Endothelial cell of umbilical vein (primary cell): ENCODE results near the gene LITAF. TPM values are rescaled to one million over a fixed set of nuclear protein-coding genes. Genes with fewer than 3 reads are reported as not detected.

ENCODE experiments used
- BruUV-seq: library from RNA; stranded (reverse); fragments of 400-500 nt; replicated peaks from 2 replicates; lab custom pipeline; 2021; lab: Mats Ljungman, UMichigan
- CTCF ChIA-PET: fragments of 300-600, 350-600 bp; sonication (Branson Sonifier 250); formaldehyde crosslinking; loops from one replicate; lab custom pipeline; 2021; ENCODE audit warnings: antibody characterized with exemption, inconsistent platforms; lab: Charles Lee
- POLR2A ChIA-PET: fragments of 300-600, 350-600 bp; sonication (Branson Sonifier 250); formaldehyde crosslinking; loops from one replicate; lab custom pipeline; 2021; ENCODE audit warnings: antibody characterized with exemption, inconsistent platforms; lab: Charles Lee
- DNase-seq: peaks from one replicate; pipeline ENCODE4 v3.0.0-alpha.2; 2011; ENCODE audit warnings: low read depth, low spot score
- FAIRE-seq: peaks from 2 replicates; lab custom pipeline; 2011; peaks lifted over from hg19 to GRCh38; lab: Jason Lieb, UNC
- H2AFZ ChIP-seq: 2 replicates; pipeline ENCODE4 v1.6.0; 2012; ENCODE audit warnings: low read depth, low read length, control low read depth, inconsistent platforms
- H3K27ac ChIP-seq: 2 replicates; pipeline ENCODE4 v1.5.1; 2011; ENCODE audit warnings: low read depth, mild to moderate bottlenecking, control low read depth, low read length, moderate library complexity; ENCODE audit not compliant: insufficient read depth
- H3K27me3 ChIP-seq, 2 experiments: 2 replicates each; pipeline versions ENCODE4 v1.6.0 to v1.6.1; 2011; ENCODE audit warnings: low read length in 2 of 2, mixed read lengths in 1 of 2; ENCODE audit not compliant: control insufficient read depth in 2 of 2, insufficient read depth in 2 of 2
- H3K36me3 ChIP-seq, 2 experiments: 2 replicates in 1 of 2; 3 replicates in 1 of 2; pipeline ENCODE4 v1.5.1; 2011; ENCODE audit warnings: low read length in 2 of 2, mild to moderate bottlenecking in 1 of 2, moderate library complexity in 1 of 2; ENCODE audit not compliant: control insufficient read depth in 2 of 2, insufficient read depth in 2 of 2; ENCODE audit errors: extremely low read depth in 1 of 2
- H3K4me1 ChIP-seq: 3 replicates; pipeline ENCODE4 v1.5.1; 2011; ENCODE audit warnings: mild to moderate bottlenecking, low read length; ENCODE audit not compliant: control insufficient read depth, insufficient read depth; ENCODE audit errors: extremely low read depth
- H3K4me2 ChIP-seq: 2 replicates; pipeline ENCODE4 v1.6.1; 2011; ENCODE audit warnings: low read length, control low read depth, mixed read lengths; ENCODE audit not compliant: insufficient read depth
- H3K4me3 ChIP-seq, 3 experiments: fragments of 200-600 bp in 1 of 3; sonication (generic), shearing (Covaris generic) in 1 of 3; replicated peaks in 1 of 3; 2 replicates each; pipeline ENCODE4 v1.5.1; 2011 to 2016; ENCODE audit warnings: control low read depth in 3 of 3, low read length in 3 of 3, mild to moderate bottlenecking in 2 of 3, inconsistent platforms in 1 of 3, low read depth in 1 of 3, moderate library complexity in 1 of 3; ENCODE audit not compliant: insufficient read depth in 1 of 3
- H3K79me2 ChIP-seq: 2 replicates; pipeline ENCODE4 v1.6.0; 2012; ENCODE audit warnings: low read length, inconsistent platforms; ENCODE audit not compliant: control insufficient read depth, insufficient read depth
- H3K9ac ChIP-seq: replicated peaks from 2 replicates; pipeline ENCODE3; 2011; ENCODE audit warnings: low read length, control low read depth; ENCODE audit not compliant: insufficient read depth; ENCODE audit errors: extremely low read depth
- H3K9me1 ChIP-seq: replicated peaks from 3 replicates; pipeline ENCODE4 v1.6.0; 2011; ENCODE audit warnings: mild to moderate bottlenecking, low read length; ENCODE audit not compliant: control insufficient read depth, insufficient read depth; ENCODE audit errors: extremely low read depth
- H3K9me3 ChIP-seq: replicated peaks from 2 replicates; pipeline ENCODE4 v1.5.1; 2012; ENCODE audit warnings: low read length, inconsistent platforms; ENCODE audit not compliant: control insufficient read depth, insufficient read depth
- H4K20me1 ChIP-seq: replicated peaks from 2 replicates; pipeline ENCODE3; 2011; ENCODE audit warnings: mild to moderate bottlenecking, low read length; ENCODE audit not compliant: control insufficient read depth, insufficient read depth; ENCODE audit errors: extremely low read depth
- GATA2 ChIP-seq: IDR thresholded peaks from 2 replicates; pipeline ENCODE4 v1.7.0; 2011; ENCODE audit warnings: low read depth, mild to moderate bottlenecking, moderate library complexity, mixed read lengths, low read length; ENCODE audit not compliant: insufficient read length, insufficient read depth
- JUN ChIP-seq: IDR thresholded peaks from 2 replicates; pipeline ENCODE4 v1.6.1; 2011; ENCODE audit warnings: borderline replicate concordance, low read depth; ENCODE audit not compliant: insufficient read length, insufficient read depth
- MYC ChIP-seq: IDR thresholded peaks from one replicate; pipeline ENCODE4 v1.6.1; 2011; ENCODE audit warnings: mild to moderate bottlenecking, low read depth, low read length
- dilution Hi-C: fragments of 300-500 bp; cut with MboI; formaldehyde crosslinking; loops from one replicate; pipeline ENCODE4 v1.15.0; 2019; ENCODE audit warnings: low sequenced_read_pairs; ENCODE audit not compliant: extremely low pct_ligation_motif_present
- intact Hi-C: fragments of 100-400 bp; cut with micrococcal nuclease; formaldehyde crosslinking; loops from one replicate; pipeline ENCODE4 v1.10.0; 2022
- polyA plus RNA-seq, 4 experiments: library from polyadenylated mRNA; depleted of rRNA in 3 of 4; stranded (reverse) in 3 of 4; unstranded in 1 of 4; fragments of >200 nt; gene quantifications; 2 replicates each; pipeline versions ENCODE4 v1.2.1 to v1.2.3, GENCODE V29; 2011 to 2012; ENCODE audit warnings: missing spikeins in 1 of 4
- total RNA-seq: library from RNA; stranded (reverse); gene quantifications from 2 replicates; pipeline ENCODE4 v1.2.3, GENCODE V29; 2021
- TF ChIP-seq, protein P1 (sequence below): IDR thresholded peaks from 2 replicates; pipeline ENCODE4 v1.6.1; 2011; ENCODE audit not compliant: insufficient read depth, insufficient read length
- TF ChIP-seq, protein P2 (sequence below), 2 donors: IDR thresholded peaks; 1 replicate in 1 of 2; 2 replicates in 1 of 2; pipeline ENCODE4 v1.5.1; 2011; ENCODE audit warnings: low read length in 2 of 2, mild to moderate bottlenecking in 2 of 2, moderate library complexity in 2 of 2, control low read depth in 1 of 2, inconsistent platforms in 1 of 2, low read depth in 1 of 2; ENCODE audit not compliant: insufficient read depth in 1 of 2; ENCODE audit errors: extremely low read depth in 1 of 2

Gene LITAF
- total and polyA plus RNA-seq, 2 donors (not counting 3 experiments of a cell fraction or from before 2014, with no cell fraction given), result 15.2 to 27.2 TPM

DNA sequence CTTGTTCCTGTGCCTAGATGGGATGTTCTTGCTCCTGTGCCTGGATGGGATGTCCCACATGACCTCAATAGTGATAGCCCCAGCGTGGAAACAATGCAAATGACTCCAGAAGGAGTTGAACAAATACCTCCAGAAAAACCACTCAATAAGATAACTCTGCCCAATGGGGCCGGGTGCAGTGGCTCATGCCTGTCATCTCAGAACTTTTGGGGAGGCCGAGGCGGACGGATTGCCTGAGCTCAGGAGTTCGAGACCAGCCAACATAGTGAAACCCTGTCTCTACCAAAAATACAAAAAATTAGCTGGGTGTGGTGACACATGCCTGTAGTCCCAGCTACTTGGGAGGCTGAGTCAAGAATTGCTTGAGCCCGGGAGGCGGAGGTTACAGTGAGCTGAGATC, 15.2 kb upstream of the LITAF start:
- POLR2A ChIA-PET, result no interaction called here
- BruUV-seq, result no TSS peak
- no peaks in the 10 kb centered on the region for H3K4me1 ChIP-seq
- FAIRE-seq (no peak), DNase-seq (no peak)
- H3K9ac ChIP-seq, result no peak overlapping the region
- H2AFZ ChIP-seq, result no peak overlapping the region
- no peaks in the 10 kb centered on the region for H4K20me1 ChIP-seq
- no peaks in the 10 kb centered on the region for H3K9me3 ChIP-seq
- no peaks in the 10 kb centered on the region for H3K9me1 ChIP-seq
- dilution Hi-C loops, result no loop called here
- no peaks in the 10 kb centered on the region for H3K79me2 ChIP-seq
- H3K27me3 ChIP-seq, result peaks cover 0 to 3% of the 10 kb centered on the region in 2 experiments
- no peaks in the 10 kb centered on the region for H3K36me3 ChIP-seq
- TF ChIP-seq MYC, result no peak
- TF ChIP-seq GATA2, result no peak
- TF ChIP-seq, protein P1, sequence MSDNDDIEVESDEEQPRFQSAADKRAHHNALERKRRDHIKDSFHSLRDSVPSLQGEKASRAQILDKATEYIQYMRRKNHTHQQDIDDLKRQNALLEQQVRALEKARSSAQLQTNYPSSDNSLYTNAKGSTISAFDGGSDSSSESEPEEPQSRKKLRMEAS, result no peak
- no peak for TF ChIP-seq JUN
- TF ChIP-seq, protein P2, sequence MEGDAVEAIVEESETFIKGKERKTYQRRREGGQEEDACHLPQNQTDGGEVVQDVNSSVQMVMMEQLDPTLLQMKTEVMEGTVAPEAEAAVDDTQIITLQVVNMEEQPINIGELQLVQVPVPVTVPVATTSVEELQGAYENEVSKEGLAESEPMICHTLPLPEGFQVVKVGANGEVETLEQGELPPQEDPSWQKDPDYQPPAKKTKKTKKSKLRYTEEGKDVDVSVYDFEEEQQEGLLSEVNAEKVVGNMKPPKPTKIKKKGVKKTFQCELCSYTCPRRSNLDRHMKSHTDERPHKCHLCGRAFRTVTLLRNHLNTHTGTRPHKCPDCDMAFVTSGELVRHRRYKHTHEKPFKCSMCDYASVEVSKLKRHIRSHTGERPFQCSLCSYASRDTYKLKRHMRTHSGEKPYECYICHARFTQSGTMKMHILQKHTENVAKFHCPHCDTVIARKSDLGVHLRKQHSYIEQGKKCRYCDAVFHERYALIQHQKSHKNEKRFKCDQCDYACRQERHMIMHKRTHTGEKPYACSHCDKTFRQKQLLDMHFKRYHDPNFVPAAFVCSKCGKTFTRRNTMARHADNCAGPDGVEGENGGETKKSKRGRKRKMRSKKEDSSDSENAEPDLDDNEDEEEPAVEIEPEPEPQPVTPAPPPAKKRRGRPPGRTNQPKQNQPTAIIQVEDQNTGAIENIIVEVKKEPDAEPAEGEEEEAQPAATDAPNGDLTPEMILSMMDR (IDR thresholded peaks at IDR 0.05; ENCODE audit: extremely low read depth in 1 of 2, insufficient read depth in 1 of 2, low read depth in 1 of 2, low read length in 2 of 2), result no peak
- intact Hi-C loops, result no loop called here
- CTCF ChIA-PET, result no interaction called here
- H3K4me2 ChIP-seq, result no peak overlapping the region
- H3K4me3 ChIP-seq, result no peak overlapping the region
- H3K27ac ChIP-seq, result no peak overlapping the region

DNA sequence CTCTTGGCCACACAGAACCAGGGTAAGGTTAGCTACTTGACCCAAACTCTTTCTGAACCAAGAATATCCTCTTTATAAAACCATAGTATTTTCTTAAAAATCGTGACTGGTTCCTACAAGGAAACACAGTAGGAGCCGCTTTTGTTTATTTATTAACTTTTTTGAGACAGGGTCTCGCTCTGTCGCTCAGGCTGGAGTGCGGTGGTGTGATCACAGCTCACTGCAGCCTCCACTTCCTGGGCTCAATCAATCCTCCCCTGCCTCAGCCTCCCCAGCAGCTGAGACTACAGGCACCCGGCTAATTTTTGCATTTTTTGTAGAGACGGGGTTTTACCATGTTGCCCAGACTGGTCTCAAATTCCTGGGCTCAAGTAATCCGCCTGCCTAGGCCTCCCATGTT, 14.7 kb upstream of the LITAF start:
- intact Hi-C loops (no loop called here), dilution Hi-C loops (no loop called here)
- Histone ChIP-seq H2AFZ (no peak overlapping the region), H3K27me3 (peaks cover 0 to 3% of the 10 kb centered on the region in 2 experiments), H3K79me2 (no peaks in the 10 kb centered on the region), H3K36me3 (no peaks in the 10 kb centered on the region), H4K20me1 (no peaks in the 10 kb centered on the region), H3K9me3 (no peaks in the 10 kb centered on the region), H3K9me1 (no peaks in the 10 kb centered on the region), H3K27ac (no peak overlapping the region), H3K9ac (no peak overlapping the region), H3K4me1 (no peaks in the 10 kb centered on the region), H3K4me2 (no peak overlapping the region), H3K4me3 (no peak overlapping the region)
- no peak for TF ChIP-seq MYC
- ChIA-PET POLR2A (no interaction called here), CTCF (no interaction called here)
- no peak for FAIRE-seq
- no TSS peak for BruUV-seq
- DNase-seq, result no peak
